B cell (primary cell): ENCODE data around the gene AKAP6.

Source experiments
- EZH2 ChIP-seq: IDR thresholded peaks from 2 replicates; pipeline ENCODE4 v1.6.1; 2012; ENCODE audit warnings: borderline replicate concordance, low read depth, mild to moderate bottlenecking, moderate library complexity, low read length; ENCODE audit not compliant: insufficient read depth, poor library complexity, severe bottlenecking
- TF ChIP-seq, protein P1 (sequence below): fragments of 200-600 bp; IDR thresholded peaks from one replicate; pipeline ENCODE4 v1.8.0; 2022; ENCODE audit warnings: antibody characterized with exemption, mild to moderate bottlenecking

DNA sequence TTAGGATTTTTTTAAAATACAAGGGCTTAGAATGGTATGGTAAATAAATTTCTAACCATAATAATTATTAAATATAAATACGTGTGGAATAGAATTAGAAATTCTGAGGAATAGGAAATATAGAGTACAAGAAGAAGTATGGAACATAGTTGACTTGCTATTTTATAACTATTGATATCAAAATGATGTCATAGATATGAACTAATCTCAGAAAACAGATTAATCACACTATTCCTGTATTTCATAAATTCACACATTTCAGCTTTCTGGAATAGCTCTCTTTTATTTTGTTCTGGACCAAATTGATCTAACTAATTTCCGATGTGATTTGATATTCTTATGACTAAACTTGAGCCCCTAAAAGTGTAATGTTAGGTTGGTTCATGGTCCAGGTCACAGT, 372.4 kb downstream of the AKAP6 start:
- no peak for TF ChIP-seq EZH2
- TF ChIP-seq, protein P1, sequence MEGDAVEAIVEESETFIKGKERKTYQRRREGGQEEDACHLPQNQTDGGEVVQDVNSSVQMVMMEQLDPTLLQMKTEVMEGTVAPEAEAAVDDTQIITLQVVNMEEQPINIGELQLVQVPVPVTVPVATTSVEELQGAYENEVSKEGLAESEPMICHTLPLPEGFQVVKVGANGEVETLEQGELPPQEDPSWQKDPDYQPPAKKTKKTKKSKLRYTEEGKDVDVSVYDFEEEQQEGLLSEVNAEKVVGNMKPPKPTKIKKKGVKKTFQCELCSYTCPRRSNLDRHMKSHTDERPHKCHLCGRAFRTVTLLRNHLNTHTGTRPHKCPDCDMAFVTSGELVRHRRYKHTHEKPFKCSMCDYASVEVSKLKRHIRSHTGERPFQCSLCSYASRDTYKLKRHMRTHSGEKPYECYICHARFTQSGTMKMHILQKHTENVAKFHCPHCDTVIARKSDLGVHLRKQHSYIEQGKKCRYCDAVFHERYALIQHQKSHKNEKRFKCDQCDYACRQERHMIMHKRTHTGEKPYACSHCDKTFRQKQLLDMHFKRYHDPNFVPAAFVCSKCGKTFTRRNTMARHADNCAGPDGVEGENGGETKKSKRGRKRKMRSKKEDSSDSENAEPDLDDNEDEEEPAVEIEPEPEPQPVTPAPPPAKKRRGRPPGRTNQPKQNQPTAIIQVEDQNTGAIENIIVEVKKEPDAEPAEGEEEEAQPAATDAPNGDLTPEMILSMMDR, result no peak
